Omental fat pad (tissue), 4 donors: ENCODE measurements around the gene SLITRK1. TPM values are rescaled to one million over a fixed set of nuclear protein-coding genes. Genes with fewer than 3 reads are reported as not detected.
A peak's percentile ranks its signal among the peaks of the same experiment; 100 is the strongest.

ENCODE experiments used
- ATAC-seq: fragments of 150-250 bp; one replicate; pipeline ENCODE4 v1.9.1; 2016; ENCODE audit warnings: mild to moderate bottlenecking, moderate library complexity; ENCODE audit not compliant: low FRiP score
- DNase-seq: peaks from one replicate; pipeline ENCODE4 v3.0.0-alpha.2; 2019; ENCODE audit warnings: low spot score
- total RNA-seq, 4 donors: library from RNA; depleted of rRNA; stranded (reverse); fragments of >200 nt; gene quantifications; one replicate each; pipeline ENCODE4 v1.1.0, GENCODE V29; 2016
- TF ChIP-seq, protein P1 (sequence below), 3 donors: fragments of 450-650 bp; IDR thresholded peaks; one replicate each; pipeline ENCODE4 v1.5.1; 2016 to 2017; ENCODE audit warnings: antibody characterized with exemption in 3 of 3, mild to moderate bottlenecking in 3 of 3, moderate library complexity in 2 of 3

The SLITRK1 gene, protein sequence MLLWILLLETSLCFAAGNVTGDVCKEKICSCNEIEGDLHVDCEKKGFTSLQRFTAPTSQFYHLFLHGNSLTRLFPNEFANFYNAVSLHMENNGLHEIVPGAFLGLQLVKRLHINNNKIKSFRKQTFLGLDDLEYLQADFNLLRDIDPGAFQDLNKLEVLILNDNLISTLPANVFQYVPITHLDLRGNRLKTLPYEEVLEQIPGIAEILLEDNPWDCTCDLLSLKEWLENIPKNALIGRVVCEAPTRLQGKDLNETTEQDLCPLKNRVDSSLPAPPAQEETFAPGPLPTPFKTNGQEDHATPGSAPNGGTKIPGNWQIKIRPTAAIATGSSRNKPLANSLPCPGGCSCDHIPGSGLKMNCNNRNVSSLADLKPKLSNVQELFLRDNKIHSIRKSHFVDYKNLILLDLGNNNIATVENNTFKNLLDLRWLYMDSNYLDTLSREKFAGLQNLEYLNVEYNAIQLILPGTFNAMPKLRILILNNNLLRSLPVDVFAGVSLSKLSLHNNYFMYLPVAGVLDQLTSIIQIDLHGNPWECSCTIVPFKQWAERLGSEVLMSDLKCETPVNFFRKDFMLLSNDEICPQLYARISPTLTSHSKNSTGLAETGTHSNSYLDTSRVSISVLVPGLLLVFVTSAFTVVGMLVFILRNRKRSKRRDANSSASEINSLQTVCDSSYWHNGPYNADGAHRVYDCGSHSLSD
- not detected for total RNA-seq

- DNase-seq (peak; percentile 38), ATAC-seq (peak; percentile 42)
- TF ChIP-seq, protein P1, sequence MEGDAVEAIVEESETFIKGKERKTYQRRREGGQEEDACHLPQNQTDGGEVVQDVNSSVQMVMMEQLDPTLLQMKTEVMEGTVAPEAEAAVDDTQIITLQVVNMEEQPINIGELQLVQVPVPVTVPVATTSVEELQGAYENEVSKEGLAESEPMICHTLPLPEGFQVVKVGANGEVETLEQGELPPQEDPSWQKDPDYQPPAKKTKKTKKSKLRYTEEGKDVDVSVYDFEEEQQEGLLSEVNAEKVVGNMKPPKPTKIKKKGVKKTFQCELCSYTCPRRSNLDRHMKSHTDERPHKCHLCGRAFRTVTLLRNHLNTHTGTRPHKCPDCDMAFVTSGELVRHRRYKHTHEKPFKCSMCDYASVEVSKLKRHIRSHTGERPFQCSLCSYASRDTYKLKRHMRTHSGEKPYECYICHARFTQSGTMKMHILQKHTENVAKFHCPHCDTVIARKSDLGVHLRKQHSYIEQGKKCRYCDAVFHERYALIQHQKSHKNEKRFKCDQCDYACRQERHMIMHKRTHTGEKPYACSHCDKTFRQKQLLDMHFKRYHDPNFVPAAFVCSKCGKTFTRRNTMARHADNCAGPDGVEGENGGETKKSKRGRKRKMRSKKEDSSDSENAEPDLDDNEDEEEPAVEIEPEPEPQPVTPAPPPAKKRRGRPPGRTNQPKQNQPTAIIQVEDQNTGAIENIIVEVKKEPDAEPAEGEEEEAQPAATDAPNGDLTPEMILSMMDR (IDR thresholded peaks at IDR 0.05), result no peak
Measured at GRCh38 chr13:83881917-83882605, at the start of gene SLITRK1. SLITRK1 (minus strand) TSS chr13:83882474; CDS start chr13:83881507, 967 bp downstream.

- DNase-seq (no peak), ATAC-seq (no peak)
- TF ChIP-seq, protein P1 (IDR thresholded peaks at IDR 0.05), result no peak
Measured at GRCh38 chr13:83929157-83929556, 46.9 kb upstream of the SLITRK1 start.

DNA sequence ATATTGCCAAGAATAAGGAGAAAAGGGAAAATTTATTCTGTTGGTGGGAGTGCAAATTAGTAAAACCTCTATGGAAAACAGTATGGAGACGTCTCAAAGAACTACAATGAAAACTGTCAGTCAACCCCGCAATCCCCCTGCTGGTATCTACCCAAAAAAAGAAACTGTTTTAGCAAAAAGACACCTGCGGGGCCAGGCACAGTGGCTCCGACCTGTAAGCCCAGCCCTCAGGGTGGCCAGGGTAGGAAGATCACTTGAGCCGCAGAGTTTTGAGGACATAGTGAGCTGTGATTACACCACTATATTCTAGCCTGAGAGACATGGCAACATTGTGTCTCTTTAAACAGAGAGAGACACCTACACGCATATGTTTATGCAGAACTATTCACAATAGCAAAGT lies 37.5 kb upstream of the SLITRK1 start:
- ATAC-seq, result no peak
- TF ChIP-seq, protein P1 (IDR thresholded peaks at IDR 0.05), result no peak
- no peak for DNase-seq

GRCh38 chr13:83914368-83914767 lies 32.1 kb upstream of the SLITRK1 start:
- TF ChIP-seq, protein P1 (IDR thresholded peaks at IDR 0.05), result no peak
- ATAC-seq (no peak), DNase-seq (no peak)

- TF ChIP-seq, protein P1 (IDR thresholded peaks at IDR 0.05), result no peak
- DNase-seq (no peak), ATAC-seq (no peak)
Measured at GRCh38 chr13:83907196-83907989, 25.1 kb upstream of the SLITRK1 start.

DNA sequence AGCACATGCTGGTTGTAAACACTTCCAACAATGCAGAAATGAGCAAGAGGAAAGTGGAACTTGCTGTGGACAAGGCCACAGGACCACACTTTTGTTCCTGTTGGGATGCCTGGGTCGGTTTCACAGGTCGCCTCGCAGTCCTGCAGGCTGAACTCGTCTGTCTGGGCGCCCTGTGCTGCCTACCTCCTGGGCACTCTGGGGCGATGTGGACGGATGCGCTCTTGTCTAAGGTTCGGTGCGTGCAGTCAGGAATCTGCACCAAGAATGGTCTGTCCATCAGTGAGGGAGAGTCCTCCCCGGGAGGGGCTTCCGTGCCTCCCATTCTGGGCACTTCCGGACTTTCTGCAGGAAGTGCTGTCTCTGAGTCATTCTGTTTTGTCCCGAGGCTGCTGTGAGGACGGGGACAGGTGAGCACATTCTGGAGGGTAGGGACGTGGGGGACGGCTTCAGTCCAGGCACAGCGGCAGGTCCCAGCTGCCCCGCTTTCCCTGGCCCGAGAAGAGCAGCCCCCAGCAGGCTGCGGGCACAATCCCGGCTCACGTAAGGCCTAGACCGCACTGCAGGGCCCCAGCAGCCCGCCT lies 24.1 kb upstream of the SLITRK1 start:
- ATAC-seq (no peak), DNase-seq (no peak)
- TF ChIP-seq, protein P1 (IDR thresholded peaks at IDR 0.05), result no peak
